Frontal cortex (tissue), 4 donors: ENCODE results near the gene CROCC2. TPM values are rescaled to one million over a fixed set of nuclear protein-coding genes. Genes with fewer than 3 reads are reported as not detected.

ENCODE experiments used
- DNase-seq, 2 donors: peaks; one replicate each; pipeline ENCODE4 v3.0.0; 2012; ENCODE audit warnings: low spot score in 2 of 2
- FAIRE-seq: peaks from 2 replicates; lab custom pipeline; 2012; peaks lifted over from hg19 to GRCh38; lab: Jason Lieb, UNC
- total RNA-seq: library from RNA; depleted of rRNA; stranded (reverse); fragments of >200 nt; gene quantifications from one replicate; pipeline ENCODE4 v1.2.3, GENCODE V29; 2014
- donor health status: control.
- donor health status: control.
- donor health status: control.

CROCC2 gene
- total RNA-seq, 1 donor from 2014 or later = not detected

DNA sequence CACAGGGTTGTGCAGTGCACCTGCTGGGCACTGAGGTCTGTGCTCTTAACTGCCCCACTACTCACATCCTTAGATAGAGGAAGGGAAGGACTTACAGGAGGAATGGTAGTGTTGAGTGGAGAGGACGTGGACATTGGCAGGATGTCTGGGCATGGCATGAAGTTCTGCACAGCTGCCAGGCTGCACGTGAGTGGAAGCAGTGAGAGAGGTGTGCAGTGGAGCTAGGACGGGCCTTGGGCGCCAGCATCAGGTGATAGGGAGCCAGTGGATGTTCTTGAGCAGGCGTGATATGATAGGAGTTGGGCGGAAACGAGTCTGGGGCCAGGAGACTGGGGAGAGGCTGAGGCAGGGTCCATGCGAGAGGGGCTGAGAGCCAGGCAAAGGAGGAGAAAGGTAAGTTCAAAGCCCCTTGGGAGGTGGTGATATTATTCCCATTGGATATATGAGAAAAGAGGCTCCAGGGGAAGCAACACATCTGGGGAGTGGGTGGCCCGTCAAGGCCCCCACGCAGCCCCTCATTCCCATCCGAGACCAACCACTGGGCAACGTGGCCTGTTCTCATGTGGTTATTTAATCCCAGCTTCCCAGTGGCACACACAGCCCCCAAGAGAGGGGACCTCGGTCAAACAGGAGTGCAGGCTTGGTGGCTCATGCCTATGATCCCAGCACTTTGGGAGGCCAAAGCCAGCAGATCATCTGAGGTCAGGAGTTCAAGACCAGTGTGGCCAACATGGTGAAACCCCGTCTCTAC lies 46.5 kb downstream of the CROCC2 start:
- no peak for FAIRE-seq

DNA sequence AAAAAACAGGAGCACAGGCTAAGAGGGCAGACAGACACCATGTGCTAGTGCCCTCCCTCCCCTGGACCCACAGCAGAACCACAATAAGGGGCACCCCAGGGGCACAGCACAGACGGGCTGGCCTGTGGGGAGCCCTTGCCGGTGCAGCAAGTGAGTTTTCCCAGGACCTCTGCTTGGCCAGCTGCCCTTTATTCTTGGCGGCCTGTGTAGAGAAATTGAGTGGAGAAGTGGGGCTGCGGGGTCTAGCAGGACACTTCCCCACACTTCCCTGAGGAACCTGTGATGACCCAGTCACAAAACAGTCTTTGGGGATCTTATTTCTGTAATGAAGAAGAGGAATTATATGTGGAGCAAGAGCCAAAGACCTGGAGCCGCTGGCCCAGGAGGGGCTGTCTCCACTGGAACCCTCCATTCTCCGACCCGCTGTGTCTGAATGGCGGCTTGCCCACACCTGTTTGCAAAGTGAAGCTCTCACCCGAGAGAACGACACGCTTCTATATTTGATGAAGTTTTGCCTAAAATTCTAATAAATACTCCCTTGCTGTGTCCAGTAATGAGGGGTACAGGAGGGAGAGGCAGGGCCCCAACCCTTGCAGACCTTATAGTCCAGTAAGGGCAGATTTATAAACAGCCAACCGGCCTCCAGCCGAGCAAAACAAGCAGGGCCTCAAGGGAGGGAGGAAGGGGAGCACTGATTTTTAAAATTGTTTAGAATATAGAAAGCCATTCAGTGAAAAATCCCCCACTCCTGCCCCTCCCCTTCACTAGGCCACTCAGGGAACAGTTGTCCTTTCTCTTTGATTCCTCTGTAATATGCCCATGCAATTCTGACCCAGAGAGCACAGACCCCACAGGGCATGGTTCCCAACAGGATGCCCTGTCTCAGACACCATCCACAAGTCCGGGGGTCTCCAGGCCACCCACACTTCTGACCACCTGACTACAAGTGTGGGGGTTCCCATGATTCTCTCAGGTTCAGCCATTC lies 47.6 kb downstream of the CROCC2 start:
- FAIRE-seq = no peak
- no peak for DNase-seq

More for the DNA sequence above, 46.5 kb downstream of the CROCC2 start:
- no peak for DNase-seq

DNA sequence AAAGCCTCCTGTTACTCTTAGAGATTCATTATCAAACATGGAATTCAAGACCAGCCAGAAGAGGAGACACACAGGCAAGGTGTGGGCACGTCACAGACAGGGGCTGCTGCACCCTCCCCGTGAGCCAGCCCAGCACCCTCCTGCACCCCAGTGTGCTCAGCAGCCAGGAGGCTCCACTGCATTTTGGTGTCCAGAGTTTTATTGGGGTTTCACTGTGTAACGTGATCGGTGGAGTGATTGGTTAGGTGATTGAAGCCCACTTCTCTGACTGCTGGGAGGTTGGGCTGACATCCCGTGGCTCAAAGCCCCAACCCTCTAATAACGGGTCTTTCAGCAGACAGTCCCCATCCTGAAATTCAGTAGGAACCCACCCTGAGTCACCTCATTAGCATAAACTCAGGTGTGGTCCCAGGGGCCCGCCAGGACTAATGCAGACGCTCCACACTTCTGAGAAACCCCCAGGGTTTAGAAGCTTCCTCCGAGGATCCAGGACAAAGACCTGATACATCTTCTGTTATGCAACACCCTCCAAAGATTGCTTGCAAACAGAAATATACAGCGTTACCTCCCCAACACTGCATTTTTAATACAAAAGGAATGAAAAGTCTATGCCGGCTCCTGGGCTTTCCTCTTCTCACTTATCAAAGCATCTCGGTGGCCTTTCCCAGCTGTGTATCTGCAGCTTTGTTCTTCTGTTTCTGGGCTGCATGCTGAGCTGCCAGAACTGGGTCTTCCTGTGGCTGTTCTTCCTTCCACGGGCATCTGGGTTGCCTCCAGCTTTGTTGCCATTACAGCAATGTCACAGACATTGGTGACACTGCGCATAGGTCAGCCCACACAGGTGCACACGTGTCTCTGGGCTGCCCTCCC lies 48.5 kb downstream of the CROCC2 start:
- FAIRE-seq (no peak), DNase-seq (no peak)

DNA sequence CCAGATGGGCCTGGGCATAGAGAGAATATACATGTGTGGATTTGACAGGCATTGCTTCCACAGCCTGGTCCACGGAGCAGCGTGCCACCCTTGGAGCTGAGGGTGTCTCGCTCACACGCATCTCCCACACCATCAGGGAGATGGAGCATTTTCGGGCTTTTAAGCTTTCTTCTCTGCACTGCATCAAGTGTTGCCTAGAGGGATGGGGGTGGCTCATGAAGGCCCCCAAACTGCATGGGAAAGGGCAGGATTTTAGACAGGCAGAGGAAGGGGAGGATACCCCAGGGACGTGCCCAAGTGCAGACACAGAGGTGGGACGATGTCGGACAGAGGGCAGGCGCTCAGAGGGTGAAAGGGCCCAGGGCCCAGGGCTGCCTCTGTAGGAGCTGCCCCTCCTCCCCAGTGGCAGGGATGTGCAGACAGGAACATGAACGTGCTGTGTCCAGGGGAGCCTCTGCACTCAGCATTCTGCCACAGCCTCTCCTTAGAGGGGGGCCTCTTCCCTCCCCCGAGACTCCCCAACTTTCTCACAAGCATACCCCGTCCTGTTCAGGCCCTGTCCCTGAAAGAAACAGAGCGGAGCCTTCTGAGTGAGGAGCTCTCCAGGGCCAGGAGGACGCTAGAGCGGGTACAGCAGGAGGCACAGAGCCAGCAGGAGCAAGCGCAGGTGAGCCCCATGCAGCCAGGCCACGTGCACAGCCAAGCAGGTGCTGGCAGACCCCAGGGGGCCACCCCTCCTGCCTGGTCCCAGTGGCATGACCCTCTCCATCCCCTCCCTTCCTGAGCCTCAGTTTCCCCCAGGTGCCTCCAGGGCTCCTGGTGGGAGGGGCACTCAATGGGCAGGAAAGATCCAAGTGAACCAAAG lies 49.4 kb downstream of the CROCC2 start:
- FAIRE-seq (no peak), DNase-seq (no peak)

DNA sequence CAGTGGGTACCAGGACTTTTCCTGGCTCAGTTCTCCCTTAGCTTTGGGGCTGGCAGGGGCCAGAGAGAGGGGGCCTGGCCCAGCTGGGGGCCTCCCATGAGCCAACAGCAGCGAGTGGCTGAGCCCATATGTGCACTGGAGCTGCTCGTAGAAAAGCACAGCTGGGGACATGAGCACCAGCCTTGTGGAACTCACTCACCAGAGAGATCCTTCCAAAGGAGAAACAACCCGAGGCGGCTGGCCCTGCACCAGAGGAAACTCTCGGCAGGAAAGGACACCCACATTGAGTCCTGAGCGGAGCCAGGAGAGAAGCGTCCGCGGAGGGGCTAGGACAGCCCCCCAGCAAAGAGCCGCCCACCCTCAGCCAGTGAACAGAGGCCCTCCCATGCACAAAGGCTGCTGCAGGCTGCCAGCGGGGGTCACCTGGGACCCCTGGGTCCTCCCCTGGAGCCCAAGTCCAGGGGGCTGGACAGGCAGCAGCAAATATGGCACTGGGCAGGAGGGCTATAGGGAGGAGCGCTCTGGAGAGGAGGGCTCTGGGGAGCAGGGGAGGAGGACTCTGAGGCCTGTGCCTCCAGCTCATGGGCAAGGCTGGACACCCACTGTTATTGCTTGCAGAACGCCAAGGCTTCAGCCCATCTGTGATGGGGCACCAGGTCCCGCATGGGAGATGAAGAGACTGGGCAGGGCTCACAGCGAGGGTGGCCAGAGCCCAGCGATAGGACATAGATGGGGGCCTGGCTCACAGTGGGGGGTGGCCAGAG lies 50.2 kb downstream of the CROCC2 start:
- DNase-seq = peak in 1 of 2 donors; percentile 12
- no peak for FAIRE-seq

DNA sequence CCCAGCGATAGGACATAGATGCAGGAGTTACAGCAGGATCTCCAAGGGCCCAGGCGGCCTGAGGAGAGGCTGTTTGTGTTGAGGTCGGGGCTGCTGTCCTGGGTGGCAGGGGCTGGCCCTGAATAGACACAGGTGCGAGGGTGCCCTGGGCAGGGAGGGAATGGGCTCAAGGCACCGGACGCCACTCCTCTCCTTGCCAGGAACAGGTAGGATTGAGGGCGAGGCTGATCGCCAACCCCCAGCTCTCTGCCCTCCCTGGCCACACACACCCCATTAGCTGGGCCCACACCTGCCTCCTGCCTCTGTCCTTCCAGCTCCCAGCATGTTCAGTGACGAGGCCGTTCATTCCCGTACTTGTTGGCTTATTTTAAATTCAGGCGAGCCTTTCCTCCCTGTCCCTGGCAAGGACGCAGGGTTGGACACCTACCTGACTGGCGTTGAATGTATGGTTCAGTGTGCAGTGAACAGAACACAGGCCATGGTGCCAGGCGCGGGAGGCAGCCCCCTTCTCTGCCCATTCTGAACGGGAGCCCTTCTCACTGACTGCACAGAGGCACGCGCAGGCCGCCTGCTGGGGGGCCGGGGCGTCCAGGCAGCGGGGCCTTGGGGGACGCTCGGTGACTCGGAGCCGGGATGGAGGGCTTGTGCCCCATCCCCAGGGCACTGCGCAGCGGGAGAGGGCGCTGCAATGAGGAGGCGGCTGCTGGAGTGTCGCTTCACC lies 51.0 kb downstream of the CROCC2 start:
- FAIRE-seq (no peak), DNase-seq (peak in 1 of 2 donors; percentile 2)

DNA sequence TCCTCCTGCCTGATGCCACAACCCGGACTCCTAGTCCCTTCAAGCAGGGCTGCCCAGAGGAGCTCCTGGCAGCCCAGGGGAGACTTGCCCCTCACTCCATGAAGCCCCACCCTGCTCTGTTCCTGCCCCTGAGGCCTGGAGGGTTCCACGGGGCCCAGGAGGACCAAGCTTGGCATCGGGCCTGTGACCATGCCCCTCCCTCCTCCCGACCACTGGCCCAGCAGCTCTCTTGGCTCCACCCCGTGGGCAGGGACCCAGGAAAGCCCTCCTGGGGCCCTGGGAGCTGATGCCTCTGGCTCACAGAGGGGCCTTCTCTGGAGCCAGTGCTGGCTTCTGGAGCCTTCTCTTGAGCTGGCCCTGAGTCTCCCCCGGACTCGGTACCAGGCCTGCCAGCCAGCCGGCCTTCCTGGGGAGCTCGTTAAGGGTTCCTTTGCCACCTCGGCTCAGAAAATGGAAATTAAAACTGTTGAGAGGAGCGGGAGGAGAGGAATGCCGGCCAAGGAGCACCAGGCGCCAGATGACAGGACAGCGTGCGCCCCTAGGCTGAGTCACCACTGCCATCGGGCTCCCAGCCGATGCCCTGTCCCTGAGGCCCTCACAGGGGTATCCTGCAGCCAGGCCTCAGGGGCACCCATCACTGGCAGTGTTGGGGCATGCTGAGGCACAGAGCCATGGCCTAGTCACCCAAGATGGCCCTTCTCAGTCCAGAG lies 51.7 kb downstream of the CROCC2 start:
- FAIRE-seq = no peak
- DNase-seq = peak in 1 of 2 donors; percentile 37

DNA sequence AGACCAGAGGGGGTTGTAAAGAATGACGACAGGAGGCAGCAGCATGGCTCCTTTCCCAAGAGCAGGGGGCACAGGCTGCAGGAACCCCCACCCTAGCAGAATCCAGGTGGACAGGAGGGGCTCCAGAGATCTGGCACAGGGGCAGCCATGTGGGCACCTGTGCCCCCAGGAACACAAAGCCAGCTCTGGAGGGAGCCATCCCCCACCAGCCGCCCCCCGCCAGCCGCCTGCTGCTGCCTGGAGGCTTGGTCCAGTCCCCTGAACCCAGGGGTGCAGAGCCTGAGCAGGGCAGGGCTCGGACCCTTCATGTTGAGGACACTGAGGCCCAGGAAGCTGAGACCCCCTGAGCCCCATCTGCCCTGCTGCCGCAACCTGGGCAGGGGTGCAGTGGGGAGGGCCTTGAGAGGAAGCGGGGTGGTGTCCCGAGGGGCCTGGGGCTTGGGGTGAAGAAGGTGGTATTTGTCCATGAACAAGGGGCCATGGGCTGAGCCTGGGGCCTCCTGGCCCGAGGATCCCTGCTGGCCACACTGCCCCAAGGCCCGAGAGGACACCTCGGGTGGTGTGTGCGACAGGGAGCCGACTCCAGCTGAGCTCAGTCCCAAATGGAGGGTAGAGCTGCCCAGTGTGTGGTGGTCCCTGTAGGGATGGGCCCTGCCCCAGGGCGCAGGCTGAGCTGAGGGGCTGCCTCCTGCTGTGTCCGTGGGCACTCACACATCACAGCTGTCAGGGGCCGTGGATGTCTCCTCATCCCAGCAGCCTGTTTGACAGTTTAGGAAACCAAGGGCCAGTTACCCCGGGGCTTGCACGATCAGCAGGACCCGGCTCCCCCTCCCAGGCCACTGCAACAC lies 52.5 kb downstream of the CROCC2 start:
- FAIRE-seq (no peak), DNase-seq (peak in 1 of 2 donors; percentile 21)

DNA sequence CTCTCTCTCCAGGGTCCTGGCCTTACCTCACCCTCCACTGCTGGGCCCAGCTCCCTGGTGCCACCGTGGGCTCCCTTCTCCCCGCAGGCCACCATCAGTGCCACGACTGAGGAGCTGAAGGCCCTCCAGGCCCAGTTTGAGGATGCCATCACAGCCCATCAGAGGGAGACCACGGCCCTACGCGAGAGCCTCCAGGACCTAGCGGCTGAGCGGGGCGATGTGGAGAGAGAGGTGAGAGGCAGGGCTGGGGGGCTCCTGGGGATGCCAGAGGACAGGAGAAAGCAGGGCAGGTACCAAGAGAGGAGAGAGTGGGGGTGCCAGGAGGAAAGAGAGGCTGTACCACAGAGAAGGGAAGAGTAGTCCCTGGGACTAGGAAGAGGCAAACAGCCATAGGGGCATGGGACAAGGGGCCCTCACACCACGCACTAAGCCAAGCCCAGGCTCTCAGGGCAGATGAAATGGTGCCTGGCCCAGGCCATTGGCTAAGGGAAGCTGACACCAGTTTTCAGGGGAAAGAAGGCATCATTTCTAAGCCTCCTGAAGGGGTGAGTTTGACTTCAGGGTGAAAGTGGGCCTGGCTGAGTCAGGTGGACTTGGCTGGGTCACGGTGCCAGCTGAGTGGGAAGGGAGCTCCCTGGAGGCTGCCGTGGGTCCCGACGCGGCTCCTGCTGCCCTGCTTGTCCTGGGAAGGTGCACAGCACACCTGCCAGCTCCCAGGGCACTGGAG lies 53.2 kb downstream of the CROCC2 start:
- DNase-seq (no peak), FAIRE-seq (no peak)

DNA sequence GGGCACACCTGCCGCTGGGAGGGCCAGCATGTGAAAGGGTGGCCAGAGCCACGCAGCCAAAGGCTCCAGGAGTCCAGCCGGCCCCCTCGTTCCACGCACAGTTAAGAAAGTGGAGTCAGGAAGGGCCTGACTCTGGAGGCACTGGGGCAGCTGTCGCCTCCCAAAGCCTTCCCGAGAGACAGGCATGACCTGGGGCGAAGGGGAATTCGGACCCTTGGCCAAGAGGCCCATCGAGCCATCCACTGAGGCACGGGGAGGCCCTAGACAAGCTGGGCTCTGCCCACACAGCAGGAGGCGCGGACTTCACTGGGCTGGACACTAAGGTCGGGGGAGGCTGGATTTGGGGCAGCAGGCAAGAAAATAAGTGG lies 53.8 kb downstream of the CROCC2 start:
- DNase-seq (no peak), FAIRE-seq (no peak)

DNA sequence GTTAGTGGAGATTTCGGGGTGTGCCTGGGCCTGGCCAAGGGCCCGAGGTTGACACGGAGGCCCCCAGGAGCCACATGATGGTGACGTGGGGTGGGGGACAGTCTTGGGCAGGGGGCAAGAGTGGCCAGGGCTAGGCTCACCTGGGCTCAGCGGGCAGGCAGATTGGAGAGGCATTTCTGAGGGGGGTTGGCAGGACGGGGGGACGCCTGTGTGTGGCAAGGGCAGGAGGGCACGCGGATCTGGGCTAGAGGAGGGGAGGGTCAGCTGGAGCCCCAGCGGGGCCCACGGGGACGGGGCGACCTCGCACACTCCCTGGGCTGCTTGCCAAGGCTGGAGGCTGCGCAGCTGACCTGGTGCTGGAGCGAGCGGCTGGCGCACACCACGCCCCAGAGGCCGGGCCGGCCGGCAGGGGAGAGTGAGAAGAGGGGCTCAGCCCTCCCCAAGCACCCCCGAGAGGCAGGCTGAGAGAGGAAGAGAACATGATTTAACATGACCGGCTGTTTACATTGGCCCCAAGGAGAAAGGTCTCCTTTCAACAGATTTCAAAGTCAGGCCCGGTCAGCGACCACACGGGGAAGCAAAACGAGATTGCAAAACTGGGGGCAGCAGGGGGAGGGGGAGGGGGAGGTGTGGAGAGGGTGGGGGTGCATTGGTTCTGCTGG lies 54.3 kb downstream of the CROCC2 start:
- no peak for FAIRE-seq
- peak in 1 of 2 donors; percentile 34 for DNase-seq

DNA sequence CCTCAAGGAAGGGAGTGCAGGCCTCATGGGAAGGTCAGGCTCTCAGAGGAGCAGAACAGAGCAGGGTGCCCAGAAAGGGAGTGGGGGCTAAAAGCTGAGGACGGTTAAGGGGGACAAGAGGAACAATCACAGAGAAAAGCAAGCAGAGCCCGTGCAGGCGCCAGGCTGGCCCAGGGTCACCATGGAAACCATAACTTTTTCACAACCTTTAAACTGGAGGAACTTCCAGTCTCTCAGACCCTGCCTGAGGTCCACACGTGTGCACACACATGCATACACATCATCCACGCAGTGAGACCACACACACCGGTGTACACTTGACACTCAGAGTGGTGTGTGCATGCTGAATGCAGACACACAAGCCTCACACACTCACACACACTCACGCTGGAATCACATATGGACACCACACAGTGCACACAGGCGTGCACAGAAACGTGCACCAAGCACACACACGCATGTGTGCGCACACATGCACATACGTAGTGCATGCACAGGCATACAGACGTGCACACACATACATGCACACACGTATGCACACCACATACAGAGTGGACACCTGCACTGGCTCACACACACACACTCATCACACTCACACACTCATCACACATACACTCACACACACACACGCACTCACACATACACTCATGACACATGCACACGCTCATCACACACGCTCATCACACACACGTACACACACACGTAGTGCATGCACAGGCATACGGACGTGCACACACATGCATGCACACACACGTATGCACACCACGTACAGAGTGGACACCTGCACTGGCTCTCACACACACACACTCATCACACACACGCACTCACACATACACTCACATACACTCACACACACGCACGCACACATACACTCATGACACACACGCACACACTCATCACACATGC lies 55.1 kb downstream of the CROCC2 start:
- FAIRE-seq (no peak), DNase-seq (no peak)

DNA sequence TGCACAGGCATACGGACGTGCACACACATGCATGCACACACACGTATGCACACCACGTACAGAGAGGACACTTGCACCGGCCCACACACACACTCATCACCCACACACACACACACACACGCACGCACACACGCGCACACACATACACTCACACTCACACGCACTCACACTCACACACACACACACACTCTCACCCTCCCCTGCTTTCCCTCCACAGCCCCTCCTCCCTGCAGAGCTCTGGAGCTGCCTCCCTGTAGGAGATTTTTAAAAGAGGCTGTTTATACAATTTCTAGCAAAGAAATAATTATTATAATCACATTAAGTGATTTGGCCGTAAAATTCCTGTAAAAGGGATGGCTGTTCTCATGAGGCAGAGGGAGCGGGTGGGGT lies 55.8 kb downstream of the CROCC2 start:
- DNase-seq (no peak), FAIRE-seq (no peak)
